ENCODE results near the gene DTD2. TPM values are rescaled to one million over a fixed set of nuclear protein-coding genes. Genes with fewer than 3 reads are reported as not detected.

DTD2 gene
- total RNA-seq, 1 donor from 2014 or later, result 25.5 TPM

- Mint-ChIP-seq H3K9me3 (ENCODE audit: unreplicated experiment) (no peaks in the 10 kb centered on the region), H3K4me3 (ENCODE audit: unreplicated experiment) (no peak overlapping the region), H3K4me1 (ENCODE audit: unreplicated experiment) (peaks cover 11% of the 10 kb centered on the region), H3K36me3 (ENCODE audit: unreplicated experiment) (peaks cover 3% of the 10 kb centered on the region), H3K27ac (ENCODE audit: unreplicated experiment) (no peak overlapping the region), H3K27me3 (ENCODE audit: unreplicated experiment) (no peaks in the 10 kb centered on the region)
- TF ChIP-seq CTCF (IDR thresholded peaks at IDR 0.05), result no peak
- DNase-seq (ENCODE audit: extremely low spot score, unreplicated experiment), result no peak
Measured at GRCh38 chr14:31405599-31406232, 51.6 kb downstream of the DTD2 start.

DNA sequence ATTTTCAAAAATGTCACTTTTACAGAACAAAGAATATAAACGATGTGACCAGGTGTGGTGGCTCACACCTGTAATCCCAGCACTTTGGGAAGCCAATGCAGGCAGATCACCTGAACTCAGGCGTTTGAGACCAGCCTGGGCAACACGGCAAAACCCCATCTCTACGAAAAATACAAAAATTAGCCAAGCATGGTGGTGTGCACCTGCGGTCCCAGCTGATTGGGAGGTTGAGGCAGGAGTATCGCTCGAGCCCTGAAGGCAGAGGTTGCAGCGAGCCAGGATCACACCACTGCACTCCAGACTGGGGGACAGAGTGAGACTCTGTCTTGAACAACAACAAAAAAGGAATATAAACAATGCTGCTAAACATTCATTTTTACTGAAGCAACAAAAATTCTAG is 52.2 kb downstream of the DTD2 start:
- Mint-ChIP-seq H3K36me3 (ENCODE audit: unreplicated experiment) (peaks cover 5% of the 10 kb centered on the region), H3K9me3 (ENCODE audit: unreplicated experiment) (no peaks in the 10 kb centered on the region), H3K27ac (ENCODE audit: unreplicated experiment) (no peak overlapping the region), H3K4me1 (ENCODE audit: unreplicated experiment) (peaks cover 10% of the 10 kb centered on the region), H3K27me3 (ENCODE audit: unreplicated experiment) (no peaks in the 10 kb centered on the region), H3K4me3 (ENCODE audit: unreplicated experiment) (no peak overlapping the region)
- DNase-seq (ENCODE audit: extremely low spot score, unreplicated experiment), result no peak
- no peak for TF ChIP-seq CTCF (IDR thresholded peaks at IDR 0.05)

- Mint-ChIP-seq H3K27ac (ENCODE audit: unreplicated experiment) (no peak overlapping the region), H3K4me3 (ENCODE audit: unreplicated experiment) (no peak overlapping the region), H3K4me1 (ENCODE audit: unreplicated experiment) (peaks cover 7% of the 10 kb centered on the region), H3K27me3 (ENCODE audit: unreplicated experiment) (no peaks in the 10 kb centered on the region), H3K36me3 (ENCODE audit: unreplicated experiment) (peaks cover 14% of the 10 kb centered on the region), H3K9me3 (ENCODE audit: unreplicated experiment) (no peaks in the 10 kb centered on the region)
- no peak for DNase-seq (ENCODE audit: extremely low spot score, unreplicated experiment)
- no peak for TF ChIP-seq CTCF (IDR thresholded peaks at IDR 0.05)
Measured at GRCh38 chr14:31403707-31404106, 53.6 kb downstream of the DTD2 start.

DNA sequence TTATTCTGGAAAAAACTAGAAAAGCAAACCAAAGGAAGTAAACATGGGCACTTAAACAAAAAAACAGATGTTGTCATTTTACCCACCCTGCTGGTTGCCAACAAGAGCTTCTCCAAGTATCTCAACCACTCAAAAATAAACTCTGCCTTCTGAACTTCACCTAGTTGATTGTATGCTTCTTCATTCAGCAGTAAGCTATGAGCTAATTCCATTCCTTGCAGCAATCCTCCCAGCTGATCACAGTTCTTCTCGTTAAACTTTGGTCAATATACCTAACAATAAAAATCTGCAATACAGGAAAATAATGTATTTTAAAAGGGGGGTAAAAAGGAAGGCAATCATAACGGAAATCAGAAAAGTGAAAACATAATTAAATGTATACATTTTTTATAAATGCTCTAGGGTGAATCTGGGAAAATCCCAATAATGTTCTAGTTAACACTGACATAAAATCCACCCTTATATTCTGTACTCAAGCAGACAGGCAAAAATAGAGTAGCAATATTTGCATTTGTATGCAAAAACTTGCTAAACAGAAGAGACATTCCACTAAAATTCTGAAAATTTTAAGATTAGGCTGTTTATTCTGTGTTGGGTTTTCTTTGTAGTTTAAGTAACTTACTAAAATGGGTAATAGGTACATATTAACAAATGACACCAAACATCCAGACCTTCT is 54.4 kb downstream of the DTD2 start:
- Mint-ChIP-seq H3K4me1 (ENCODE audit: unreplicated experiment) (peaks cover 7% of the 10 kb centered on the region), H3K27me3 (ENCODE audit: unreplicated experiment) (no peaks in the 10 kb centered on the region), H3K36me3 (ENCODE audit: unreplicated experiment) (peaks cover 21% of the 10 kb centered on the region), H3K9me3 (ENCODE audit: unreplicated experiment) (no peaks in the 10 kb centered on the region), H3K27ac (ENCODE audit: unreplicated experiment) (no peak overlapping the region), H3K4me3 (ENCODE audit: unreplicated experiment) (no peak overlapping the region)
- DNase-seq (ENCODE audit: extremely low spot score, unreplicated experiment), result no peak
- TF ChIP-seq CTCF (IDR thresholded peaks at IDR 0.05), result no peak

DNA sequence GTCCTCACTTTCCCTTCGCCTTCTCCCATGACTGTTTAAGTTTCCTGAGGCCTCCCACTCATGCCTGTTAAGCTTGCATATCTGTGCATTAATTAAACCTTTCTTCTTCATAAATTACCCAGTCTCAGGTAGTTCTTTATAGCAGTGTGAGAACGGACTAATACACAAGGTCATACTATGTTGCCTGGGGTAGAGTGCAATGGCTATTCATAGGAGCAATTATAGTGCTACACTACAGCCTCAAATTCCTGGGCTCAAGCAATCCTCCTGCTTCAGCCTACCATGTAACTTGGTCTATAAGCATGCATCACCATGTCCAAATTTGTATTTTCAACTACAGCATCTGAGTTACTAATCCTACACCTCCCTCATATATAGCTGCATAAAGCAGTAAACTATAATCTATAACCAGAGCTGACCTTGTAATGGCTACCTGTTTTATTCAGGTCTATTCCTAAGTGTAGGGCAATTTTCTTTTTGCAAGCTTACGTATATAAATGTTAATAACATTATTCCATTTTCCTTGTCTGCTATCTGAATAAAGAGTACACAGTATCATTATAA is 55.9 kb downstream of the DTD2 start:
- H3K9me3 Mint-ChIP-seq (ENCODE audit: unreplicated experiment), result no peaks in the 10 kb centered on the region
- no peak overlapping the region for H3K4me3 Mint-ChIP-seq (ENCODE audit: unreplicated experiment)

More for the DNA sequence above, 55.9 kb downstream of the DTD2 start:
- H3K4me1 Mint-ChIP-seq (ENCODE audit: unreplicated experiment), result peaks cover 7% of the 10 kb centered on the region
- no peaks in the 10 kb centered on the region for H3K27me3 Mint-ChIP-seq (ENCODE audit: unreplicated experiment)
- peaks cover 27% of the 10 kb centered on the region for H3K36me3 Mint-ChIP-seq (ENCODE audit: unreplicated experiment)
- DNase-seq (ENCODE audit: extremely low spot score, unreplicated experiment), result no peak
- TF ChIP-seq CTCF (IDR thresholded peaks at IDR 0.05), result no peak
- no peak overlapping the region for H3K27ac Mint-ChIP-seq (ENCODE audit: unreplicated experiment)

Data from osteocyte (in vitro differentiated cells).